GM19395 (cell line): ENCODE data around the gene DNAI2.
"Not testable (repeated sequence)": the region's sequence is repeated elsewhere in the genome, so short reads cannot be mapped to it uniquely, and the experiment has no call there.

ENCODE experiments used
- ATAC-seq: cut with Tn5 transposase; IDR thresholded peaks from one replicate; pipeline ENCODE4 v1.9.1; 2021; ENCODE audit warnings: mild to moderate bottlenecking, moderate library complexity; ENCODE audit not compliant: unreplicated experiment

Gene DNAI2

GRCh38 chr17:74245145-74245831 lies 28.7 kb upstream of the DNAI2 start:
- ATAC-seq, result no peak

GRCh38 chr17:74245871-74246270 lies 28.2 kb upstream of the DNAI2 start:
- ATAC-seq, result no peak

DNA sequence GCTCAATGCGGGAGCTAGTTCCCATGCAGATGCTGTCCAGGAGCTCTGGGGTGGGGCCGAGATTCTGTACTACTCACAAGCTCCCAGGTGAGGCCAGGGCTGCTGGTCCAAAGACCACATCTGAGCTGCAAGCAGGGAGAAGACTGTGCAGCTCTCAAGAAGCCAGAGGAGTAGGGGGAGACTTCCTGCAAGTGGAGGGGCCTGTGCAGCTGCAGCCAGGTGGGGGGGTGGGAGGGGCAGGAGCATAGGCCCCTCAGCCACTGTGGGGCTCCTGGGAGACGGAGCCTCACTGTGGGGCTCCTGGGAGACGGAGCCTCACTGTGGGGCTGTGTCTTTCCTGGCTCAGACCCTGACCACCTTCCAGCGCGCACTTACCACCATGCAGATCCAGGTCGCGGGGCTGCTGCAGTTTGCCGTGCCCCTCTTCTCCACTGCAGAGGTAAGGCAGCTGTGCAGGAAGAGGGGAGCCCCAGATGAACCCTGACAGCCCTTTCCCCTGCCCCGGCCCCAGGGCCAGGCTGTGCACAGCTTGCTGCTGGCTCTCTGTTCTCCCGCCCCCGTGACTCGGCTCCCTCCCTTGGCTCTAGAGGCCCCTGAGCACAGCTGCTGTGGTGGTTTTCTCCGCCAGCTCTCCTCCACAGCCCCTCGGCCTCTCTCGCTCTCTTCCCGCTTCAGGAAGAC lies 24.3 kb upstream of the DNAI2 start:
- ATAC-seq, result no peak

GRCh38 chr17:74250324-74250995 lies 23.6 kb upstream of the DNAI2 start:
- no peak for ATAC-seq

DNA sequence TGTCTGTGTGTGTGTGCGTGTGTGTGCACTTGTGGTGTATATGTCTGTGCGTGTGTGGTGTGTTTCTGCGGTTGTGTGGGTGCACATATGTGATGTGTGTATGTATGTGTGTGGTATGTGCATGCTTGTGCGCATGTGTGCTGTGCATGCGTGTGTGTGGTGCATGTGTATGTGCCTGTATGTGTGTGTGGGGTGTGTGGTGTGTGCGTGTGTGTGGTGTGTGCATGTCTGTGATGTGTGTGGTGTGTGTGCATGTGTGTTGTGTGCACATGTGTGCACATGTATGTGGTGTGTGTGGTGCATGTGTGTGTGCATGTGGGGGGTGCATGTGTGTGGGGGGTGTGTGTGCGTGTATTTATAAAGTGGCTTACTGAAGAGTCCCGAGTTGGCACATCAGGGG lies 23.0 kb upstream of the DNAI2 start:
- no peak for ATAC-seq

GRCh38 chr17:74251569-74251968 lies 22.5 kb upstream of the DNAI2 start:
- ATAC-seq, result no peak

DNA sequence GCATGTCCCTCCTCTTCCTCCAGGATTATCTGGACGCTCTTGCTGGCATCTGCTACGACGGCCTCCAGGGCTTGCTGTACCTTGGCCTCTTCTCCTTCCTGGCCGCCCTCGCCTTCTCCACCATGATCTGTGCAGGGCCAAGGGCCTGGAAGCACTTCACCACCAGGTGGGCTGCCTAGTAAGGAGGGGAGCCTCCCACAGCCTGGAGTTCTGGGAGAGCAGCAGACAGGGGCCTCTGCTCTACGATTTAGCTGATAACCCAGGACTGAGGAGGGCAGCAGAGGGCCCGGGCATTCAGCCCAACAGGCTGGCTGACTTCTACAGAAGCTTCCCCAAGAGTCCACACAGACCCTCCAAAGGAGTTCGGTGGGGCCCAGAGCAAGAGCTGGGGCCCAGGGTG lies 21.8 kb upstream of the DNAI2 start:
- ATAC-seq, result no peak

DNA sequence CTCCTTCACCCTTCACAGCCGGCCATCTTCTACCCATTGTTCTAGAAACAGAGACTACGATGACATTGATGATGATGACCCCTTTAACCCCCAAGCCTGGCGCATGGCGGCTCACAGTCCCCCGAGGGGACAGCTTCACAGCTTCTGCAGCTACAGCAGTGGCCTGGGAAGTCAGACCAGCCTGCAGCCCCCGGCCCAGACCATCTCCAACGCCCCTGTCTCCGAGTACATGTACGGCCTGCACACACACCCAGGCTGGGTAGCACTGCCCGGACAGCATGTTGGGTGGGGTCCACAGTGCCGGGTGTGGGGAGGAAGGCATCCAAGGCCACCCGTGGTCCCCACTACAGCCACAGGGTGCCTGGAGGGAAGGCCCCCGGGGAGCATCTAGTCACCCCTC lies 21.0 kb upstream of the DNAI2 start:
- no peak for ATAC-seq

- no peak for ATAC-seq
Measured at GRCh38 chr17:74257311-74257710, 16.7 kb upstream of the DNAI2 start.

DNA sequence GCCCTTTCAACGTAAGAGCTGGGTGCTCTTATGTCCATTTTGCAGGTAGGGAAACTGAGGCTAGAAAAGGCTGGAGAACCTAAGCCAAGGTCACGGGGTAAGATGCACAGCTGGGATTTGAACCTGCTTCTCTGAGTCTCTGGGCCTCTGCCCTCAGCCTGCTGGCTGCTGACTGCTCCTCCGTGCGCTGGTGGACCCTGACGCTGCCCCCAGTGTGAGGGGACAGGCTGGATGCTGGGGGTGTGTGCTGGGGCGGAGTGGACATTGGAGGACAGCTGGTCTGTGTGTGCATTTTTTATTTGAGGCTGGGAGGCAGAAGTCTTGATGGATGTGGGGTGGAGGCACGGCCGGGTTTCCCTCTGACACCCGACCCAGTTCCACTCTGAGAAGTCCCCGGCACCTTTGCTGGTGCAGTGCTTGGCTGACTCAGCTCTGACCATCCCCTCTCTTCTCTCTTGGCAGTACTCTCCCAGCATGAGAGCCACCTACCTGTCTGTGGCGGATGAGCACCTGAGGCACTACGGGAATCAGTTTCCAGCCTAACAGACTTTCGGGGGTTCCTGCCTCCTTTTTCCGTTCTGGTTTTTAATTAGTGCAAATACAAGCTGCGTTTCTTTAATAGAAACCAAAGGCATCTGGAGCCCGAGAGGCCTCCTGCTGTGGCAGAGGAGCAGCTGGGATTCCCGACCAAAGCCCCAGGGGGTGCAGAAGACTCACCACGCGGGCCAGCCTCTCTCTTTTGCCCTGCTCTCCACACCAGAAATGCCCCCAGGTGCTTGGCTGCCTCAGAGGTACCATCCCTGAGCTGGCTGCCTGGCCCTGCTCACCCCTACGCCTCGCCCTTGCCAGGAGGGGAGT lies 14.1 kb upstream of the DNAI2 start:
- ATAC-seq, result no peak

- no peak for ATAC-seq
Measured at GRCh38 chr17:74260525-74260850, 13.5 kb upstream of the DNAI2 start.

GRCh38 chr17:74262601-74263000 lies 11.4 kb upstream of the DNAI2 start:
- no peak for ATAC-seq

- ATAC-seq, result not testable (repeated sequence)
Measured at GRCh38 chr17:74267054-74267453, 7.0 kb upstream of the DNAI2 start.

- no peak for ATAC-seq
Measured at GRCh38 chr17:74267579-74267978, 6.5 kb upstream of the DNAI2 start.

DNA sequence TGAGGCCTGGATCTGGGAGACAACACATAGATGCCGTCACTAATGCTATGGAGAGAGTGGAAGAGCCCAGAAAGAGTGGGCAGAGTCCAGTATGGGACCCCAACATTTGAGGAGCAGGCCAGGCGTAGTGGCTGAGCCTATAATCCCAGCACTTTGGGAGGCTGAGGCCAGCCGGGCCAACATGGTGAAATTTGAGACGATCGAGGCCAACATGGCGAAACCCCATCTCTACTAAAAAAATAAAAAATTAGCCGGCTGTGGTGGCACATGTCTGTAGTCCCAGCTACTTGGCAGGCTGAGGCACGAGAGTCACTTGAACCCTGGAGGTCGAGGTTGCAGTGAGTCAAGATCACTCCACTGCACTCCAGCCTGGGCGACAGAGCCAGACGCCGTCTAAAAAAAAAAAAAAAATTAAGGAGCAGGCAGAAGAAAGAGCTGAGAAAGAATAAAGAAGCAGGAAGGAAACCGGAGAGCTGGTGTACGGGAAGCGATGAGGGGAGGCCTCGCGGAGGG lies 6.0 kb upstream of the DNAI2 start:
- ATAC-seq, result no peak

DNA sequence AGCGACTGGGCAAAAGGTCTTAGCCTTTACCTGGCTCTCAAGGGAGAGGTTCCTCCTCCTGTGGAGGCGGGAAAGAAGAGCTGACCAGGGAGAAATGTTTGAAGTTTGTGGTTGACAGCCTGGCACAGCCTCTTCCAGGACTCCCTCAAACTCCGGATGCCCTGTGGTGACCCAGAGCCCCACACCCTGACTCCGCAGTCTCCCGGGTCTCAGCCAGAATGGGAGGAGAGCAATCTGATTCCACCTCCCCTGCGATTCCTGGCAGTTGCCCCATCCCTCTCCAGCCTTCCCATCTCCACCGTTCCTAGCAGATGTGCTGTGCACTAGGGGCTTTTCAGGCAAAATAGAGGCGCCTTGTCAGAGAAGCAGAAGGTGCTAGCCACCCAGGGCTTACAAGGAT lies 5.5 kb upstream of the DNAI2 start:
- no peak for ATAC-seq

DNA sequence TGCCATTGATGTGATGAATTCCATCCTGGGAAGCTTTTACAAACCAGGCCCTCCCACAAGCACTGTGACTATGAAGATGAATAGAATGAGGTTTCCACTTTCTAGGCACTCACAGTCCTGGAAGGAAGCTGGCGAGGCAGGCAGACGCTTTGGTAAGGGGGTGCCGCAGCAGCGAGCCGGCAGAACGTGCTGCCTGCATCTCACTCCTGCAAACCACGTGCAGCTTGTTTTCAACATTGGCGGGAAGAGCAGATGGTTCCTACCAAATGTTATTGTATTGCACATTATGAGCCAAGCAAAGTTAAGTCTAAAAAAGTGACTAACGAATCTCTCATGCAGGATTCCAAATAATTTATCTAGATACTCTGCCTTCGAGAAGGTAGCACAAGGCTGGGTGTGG lies 3.7 kb upstream of the DNAI2 start:
- ATAC-seq, result no peak

DNA sequence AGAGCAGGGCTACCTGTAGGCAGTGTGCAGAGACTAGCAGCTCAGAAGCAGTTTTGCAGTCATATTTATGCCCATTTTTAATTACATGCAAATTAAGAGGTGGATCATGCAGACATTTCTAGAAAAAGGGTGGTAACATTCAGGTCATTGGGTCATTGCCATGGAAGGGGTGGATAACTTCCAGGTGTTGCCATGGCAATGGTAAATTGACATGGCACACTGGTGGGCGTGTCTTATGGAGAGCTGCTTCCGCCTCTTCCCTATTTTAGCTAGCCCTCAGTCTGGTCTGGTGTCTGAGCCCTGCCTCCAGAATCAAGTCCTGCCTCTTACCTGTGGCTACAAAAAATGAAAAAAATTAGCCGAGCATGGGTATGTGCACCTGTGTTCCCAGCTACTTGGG lies 2.8 kb upstream of the DNAI2 start:
- ATAC-seq, result no peak

GRCh38 chr17:74271901-74272561 lies 2.0 kb upstream of the DNAI2 start:
- ATAC-seq, result no peak

- no peak for ATAC-seq
Measured at GRCh38 chr17:74272731-74273201, 1.3 kb upstream of the DNAI2 start.
